ENCODE results near the gene LYPD6.

LYPD6 gene

DNA sequence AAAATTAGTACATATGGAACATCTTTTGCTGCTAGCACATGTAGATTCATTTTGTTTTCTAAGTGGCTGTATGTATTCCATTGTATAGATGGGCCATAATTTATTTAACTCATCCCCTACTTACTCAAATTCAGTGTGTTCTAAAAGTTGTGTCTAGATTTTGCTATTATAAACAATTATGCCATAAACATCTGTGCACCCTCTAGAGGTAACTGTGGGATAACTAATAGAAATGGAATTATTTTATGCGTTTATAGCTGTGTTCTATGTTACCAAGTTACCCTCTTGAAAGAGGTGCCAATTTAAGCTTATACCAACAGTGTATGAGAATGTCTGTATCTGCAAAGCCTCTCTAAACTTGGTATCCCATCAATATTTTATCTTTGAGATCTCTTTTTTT, 156.8 kb downstream of the LYPD6 start:
- Histone ChIP-seq H3K9me3 (ENCODE audit: control insufficient read depth, insufficient read depth, low read depth, low read length) (no peaks in the 10 kb centered on the region), H3K4me3 (ENCODE audit: low read depth, low read length) (no peak overlapping the region), H3K4me1 (ENCODE audit: control insufficient read depth, insufficient read depth, low read length) (no peaks in the 10 kb centered on the region), H3K36me3 (ENCODE audit: control insufficient read depth in 2 of 2, insufficient read depth in 1 of 2, low read length in 2 of 2) (no peaks in the 10 kb centered on the region), H3K27ac (ENCODE audit: extremely low read depth, low read depth, low read length) (no peak overlapping the region)
- ChIA-PET CTCF (interaction anchor here (0.6 kb wide), 1 partner anchor 19 kb away, joined by 3 read pairs; no protein-coding TSS in a partner anchor), POLR2A (interaction anchor here (0.6 kb wide), 1 partner anchor 139 kb away, joined by 4 read pairs; no protein-coding TSS in a partner anchor)
- TF ChIP-seq ZNF214 (tag by site-specific recombination; IDR thresholded peaks at IDR 0.05; ENCODE audit: borderline replicate concordance) (no peak), KLF8 (tag by site-specific recombination; IDR thresholded peaks at IDR 0.05) (no peak), YY2 (tag by site-specific recombination; IDR thresholded peaks at IDR 0.05) (no peak), KLF1 (tag by site-specific recombination; IDR thresholded peaks at IDR 0.05) (no peak), ZNF776 (tag by site-specific recombination; IDR thresholded peaks at IDR 0.05; ENCODE audit: borderline replicate concordance) (no peak), ZNF626 (tag by site-specific recombination; IDR thresholded peaks at IDR 0.05) (no peak)
- TF ChIP-seq, protein P1, sequence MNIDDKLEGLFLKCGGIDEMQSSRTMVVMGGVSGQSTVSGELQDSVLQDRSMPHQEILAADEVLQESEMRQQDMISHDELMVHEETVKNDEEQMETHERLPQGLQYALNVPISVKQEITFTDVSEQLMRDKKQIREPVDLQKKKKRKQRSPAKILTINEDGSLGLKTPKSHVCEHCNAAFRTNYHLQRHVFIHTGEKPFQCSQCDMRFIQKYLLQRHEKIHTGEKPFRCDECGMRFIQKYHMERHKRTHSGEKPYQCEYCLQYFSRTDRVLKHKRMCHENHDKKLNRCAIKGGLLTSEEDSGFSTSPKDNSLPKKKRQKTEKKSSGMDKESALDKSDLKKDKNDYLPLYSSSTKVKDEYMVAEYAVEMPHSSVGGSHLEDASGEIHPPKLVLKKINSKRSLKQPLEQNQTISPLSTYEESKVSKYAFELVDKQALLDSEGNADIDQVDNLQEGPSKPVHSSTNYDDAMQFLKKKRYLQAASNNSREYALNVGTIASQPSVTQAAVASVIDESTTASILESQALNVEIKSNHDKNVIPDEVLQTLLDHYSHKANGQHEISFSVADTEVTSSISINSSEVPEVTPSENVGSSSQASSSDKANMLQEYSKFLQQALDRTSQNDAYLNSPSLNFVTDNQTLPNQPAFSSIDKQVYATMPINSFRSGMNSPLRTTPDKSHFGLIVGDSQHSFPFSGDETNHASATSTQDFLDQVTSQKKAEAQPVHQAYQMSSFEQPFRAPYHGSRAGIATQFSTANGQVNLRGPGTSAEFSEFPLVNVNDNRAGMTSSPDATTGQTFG (tag by site-specific recombination; IDR thresholded peaks at IDR 0.05; ENCODE audit: borderline replicate concordance): no peak
- TF ChIP-seq, protein P2, sequence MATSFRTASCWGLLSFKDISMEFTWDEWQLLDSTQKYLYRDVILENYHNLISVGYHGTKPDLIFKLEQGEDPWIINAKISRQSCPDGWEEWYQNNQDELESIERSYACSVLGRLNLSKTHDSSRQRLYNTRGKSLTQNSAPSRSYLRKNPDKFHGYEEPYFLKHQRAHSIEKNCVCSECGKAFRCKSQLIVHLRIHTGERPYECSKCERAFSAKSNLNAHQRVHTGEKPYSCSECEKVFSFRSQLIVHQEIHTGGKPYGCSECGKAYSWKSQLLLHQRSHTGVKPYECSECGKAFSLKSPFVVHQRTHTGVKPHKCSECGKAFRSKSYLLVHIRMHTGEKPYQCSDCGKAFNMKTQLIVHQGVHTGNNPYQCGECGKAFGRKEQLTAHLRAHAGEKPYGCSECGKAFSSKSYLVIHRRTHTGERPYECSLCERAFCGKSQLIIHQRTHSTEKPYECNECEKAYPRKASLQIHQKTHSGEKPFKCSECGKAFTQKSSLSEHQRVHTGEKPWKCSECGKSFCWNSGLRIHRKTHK (tag by site-specific recombination; IDR thresholded peaks at IDR 0.05): no peak

DNA sequence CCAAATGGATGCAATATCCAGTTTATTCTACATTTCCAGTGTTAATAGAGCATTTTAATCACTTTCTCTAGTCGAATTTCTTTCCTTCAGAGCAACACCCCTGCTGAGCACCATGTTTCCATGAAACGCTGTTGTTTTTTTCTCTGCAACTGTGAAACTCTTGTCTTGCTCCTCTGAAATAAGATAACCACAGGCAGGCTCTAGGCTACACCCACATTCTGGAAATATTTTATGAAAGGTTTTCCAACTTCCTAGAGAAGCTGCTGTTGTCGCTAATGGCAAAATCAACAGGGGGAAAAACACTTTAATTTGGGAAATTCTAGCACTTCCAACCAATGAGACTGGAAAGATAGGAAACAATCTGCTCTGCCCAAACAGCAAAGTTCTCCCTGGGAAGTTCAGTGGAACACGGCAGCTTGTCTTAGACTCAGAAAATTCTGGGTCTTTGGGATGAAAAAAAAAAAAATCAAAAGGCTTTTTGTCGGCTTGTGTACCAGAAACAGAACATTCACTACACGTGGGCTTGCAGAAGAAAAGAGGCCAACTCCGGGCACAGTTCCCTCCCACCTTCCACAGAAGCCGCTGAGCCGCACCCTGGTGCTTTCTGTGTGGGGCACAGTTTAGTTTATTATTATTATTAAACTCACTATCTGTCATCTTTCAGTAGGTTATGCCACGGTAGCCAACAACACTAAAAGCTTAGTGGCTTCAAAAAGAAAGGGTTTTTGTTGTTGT, 158.5 kb downstream of the LYPD6 start:
- no peak overlapping the region for H3K4me3 ChIP-seq (ENCODE audit: low read depth, low read length)
- POLR2A ChIA-PET: no interaction called here
- no peak overlapping the region for H3K27ac ChIP-seq (ENCODE audit: extremely low read depth, low read depth, low read length)
- no peaks in the 10 kb centered on the region for H3K36me3 ChIP-seq (ENCODE audit: control insufficient read depth in 2 of 2, insufficient read depth in 1 of 2, low read length in 2 of 2)
- H3K9me3 ChIP-seq (ENCODE audit: control insufficient read depth, insufficient read depth, low read depth, low read length): no peaks in the 10 kb centered on the region
- CTCF ChIA-PET: interaction anchor here (1.1 kb wide), 1 partner anchor 64 kb away, joined by 4 read pairs; no protein-coding TSS in a partner anchor
- TF ChIP-seq ZNF776 (tag by site-specific recombination; IDR thresholded peaks at IDR 0.05; ENCODE audit: borderline replicate concordance): no peak
- no peaks in the 10 kb centered on the region for H3K4me1 ChIP-seq (ENCODE audit: control insufficient read depth, insufficient read depth, low read length)

DNA sequence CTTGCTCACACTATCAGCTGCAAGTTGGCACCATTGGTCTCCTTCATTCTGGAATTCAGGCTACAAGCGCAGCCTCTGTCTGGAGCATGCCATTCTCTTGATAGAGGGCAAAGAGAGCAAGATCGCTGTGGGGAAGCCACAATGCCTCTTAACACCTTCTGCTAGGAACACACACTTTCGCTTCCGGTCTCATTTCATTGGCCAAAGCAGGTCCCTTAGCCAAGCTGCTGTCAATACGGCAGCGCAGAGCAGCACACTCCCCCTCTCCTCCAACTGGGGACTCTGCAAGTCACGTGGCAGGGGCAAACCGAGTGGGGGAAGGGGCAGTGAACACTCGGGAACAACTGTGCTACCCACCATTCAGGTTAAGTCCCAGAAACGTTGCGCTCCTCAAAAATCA, 159.1 kb downstream of the LYPD6 start:
- Histone ChIP-seq H3K4me3 (ENCODE audit: low read depth, low read length) (no peak overlapping the region), H3K36me3 (ENCODE audit: control insufficient read depth in 2 of 2, insufficient read depth in 1 of 2, low read length in 2 of 2) (no peaks in the 10 kb centered on the region), H3K27ac (ENCODE audit: extremely low read depth, low read depth, low read length) (no peak overlapping the region), H3K4me1 (ENCODE audit: control insufficient read depth, insufficient read depth, low read length) (no peaks in the 10 kb centered on the region), H3K9me3 (ENCODE audit: control insufficient read depth, insufficient read depth, low read depth, low read length) (no peaks in the 10 kb centered on the region)
- ChIA-PET POLR2A (no interaction called here), CTCF (interaction anchor here (1.1 kb wide), 1 partner anchor 65 kb away, joined by 4 read pairs; no protein-coding TSS in a partner anchor)
- no peak for TF ChIP-seq ZNF623 (tag by site-specific recombination; IDR thresholded peaks at IDR 0.05)
- no peak for TF ChIP-seq SCRT1 (tag by site-specific recombination; IDR thresholded peaks at IDR 0.05; ENCODE audit: borderline replicate concordance)
- TF ChIP-seq OSR2 (tag by site-specific recombination; IDR thresholded peaks at IDR 0.05): no peak
- no peak for TF ChIP-seq ZNF561 (tag by site-specific recombination; IDR thresholded peaks at IDR 0.05; ENCODE audit: borderline replicate concordance)
- no peak for TF ChIP-seq ZFP3 (tag by site-specific recombination; IDR thresholded peaks at IDR 0.05; ENCODE audit: low read depth)
- TF ChIP-seq, protein P3, sequence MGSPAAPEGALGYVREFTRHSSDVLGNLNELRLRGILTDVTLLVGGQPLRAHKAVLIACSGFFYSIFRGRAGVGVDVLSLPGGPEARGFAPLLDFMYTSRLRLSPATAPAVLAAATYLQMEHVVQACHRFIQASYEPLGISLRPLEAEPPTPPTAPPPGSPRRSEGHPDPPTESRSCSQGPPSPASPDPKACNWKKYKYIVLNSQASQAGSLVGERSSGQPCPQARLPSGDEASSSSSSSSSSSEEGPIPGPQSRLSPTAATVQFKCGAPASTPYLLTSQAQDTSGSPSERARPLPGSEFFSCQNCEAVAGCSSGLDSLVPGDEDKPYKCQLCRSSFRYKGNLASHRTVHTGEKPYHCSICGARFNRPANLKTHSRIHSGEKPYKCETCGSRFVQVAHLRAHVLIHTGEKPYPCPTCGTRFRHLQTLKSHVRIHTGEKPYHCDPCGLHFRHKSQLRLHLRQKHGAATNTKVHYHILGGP (tag by site-specific recombination; IDR thresholded peaks at IDR 0.05): no peak
- no peak for TF ChIP-seq TRIM28 (IDR thresholded peaks at IDR 0.05; ENCODE audit: borderline replicate concordance, low read length)
- no peak for TF ChIP-seq ZNF394 (tag by site-specific recombination; IDR thresholded peaks at IDR 0.05; ENCODE audit: borderline replicate concordance)
- TF ChIP-seq ZNF423 (tag by site-specific recombination; IDR thresholded peaks at IDR 0.05): no peak
- no peak for TF ChIP-seq ZBTB7A (tag by site-specific recombination; IDR thresholded peaks at IDR 0.05; ENCODE audit: low read depth)
